PC-3 (cell line): Measurements from ENCODE around the gene ZBTB46.
"Not testable (repeated sequence)": the region's sequence is repeated elsewhere in the genome, so short reads cannot be mapped to it uniquely, and the experiment has no call there.

Source experiments
- CTCF ChIP-seq: fragments of 300-600 bp; sonication (generic); conservative IDR thresholded peaks from 2 replicates; pipeline ENCODE4 v1.5.1; 2017; ENCODE audit warnings: antibody characterized with exemption, low read depth, mild to moderate bottlenecking, low read length
- EZH2 ChIP-seq: fragments of 300-600 bp; sonication (generic); IDR thresholded peaks from one replicate; pipeline ENCODE4 v1.6.1; 2017; ENCODE audit warnings: antibody characterized with exemption, mild to moderate bottlenecking, low read length; ENCODE audit not compliant: unreplicated experiment
- EZH2phosphoT487 ChIP-seq: fragments of 300-600 bp; sonication (generic); IDR thresholded peaks from 2 replicates; pipeline ENCODE4 v1.6.1; 2018; ENCODE audit warnings: mild to moderate bottlenecking, antibody characterized with exemption, low read length, borderline replicate concordance

GRCh38 chr20:63851548-63851943 lies 20.5 kb upstream of the ZBTB46 start:
- TF ChIP-seq EZH2, CTCF, EZH2phosphoT487: not testable (repeated sequence)
